HG03196 (cell line): Measurements from ENCODE around the gene PIK3R4.

Source experiments
- ATAC-seq: cut with Tn5 transposase; IDR thresholded peaks from one replicate; pipeline ENCODE4 v1.9.1; 2021; ENCODE audit not compliant: unreplicated experiment

Gene PIK3R4

DNA sequence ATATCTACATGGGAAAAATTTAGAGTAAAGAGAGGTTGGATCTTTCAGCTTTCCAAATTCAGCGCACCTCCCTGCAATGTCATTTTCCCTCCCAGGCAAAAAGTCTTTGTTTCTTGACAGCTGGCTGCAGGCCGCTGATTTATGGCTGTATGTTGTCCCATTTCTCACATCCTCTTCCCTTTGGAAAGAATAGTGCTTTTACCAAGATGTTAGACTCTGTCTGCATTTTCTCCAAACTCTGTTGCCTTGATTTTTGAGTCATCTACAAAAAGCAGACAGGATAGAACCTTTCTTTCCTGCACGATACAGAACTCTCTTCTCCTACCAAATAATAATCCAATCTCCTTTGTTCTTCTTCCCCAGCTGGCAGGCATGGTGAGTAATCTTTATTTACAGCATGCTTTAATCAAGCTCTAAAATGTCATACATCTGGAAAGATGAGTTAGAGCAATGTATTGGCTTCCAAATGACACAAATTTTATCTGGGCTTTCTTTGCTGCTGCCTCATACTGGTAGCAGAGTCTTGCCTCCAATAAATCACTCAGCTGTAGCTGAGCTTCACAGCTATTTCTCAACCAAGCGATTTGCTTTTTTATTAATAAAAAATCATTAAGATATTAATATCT lies 101.9 kb downstream of the PIK3R4 start:
- no peak for ATAC-seq

DNA sequence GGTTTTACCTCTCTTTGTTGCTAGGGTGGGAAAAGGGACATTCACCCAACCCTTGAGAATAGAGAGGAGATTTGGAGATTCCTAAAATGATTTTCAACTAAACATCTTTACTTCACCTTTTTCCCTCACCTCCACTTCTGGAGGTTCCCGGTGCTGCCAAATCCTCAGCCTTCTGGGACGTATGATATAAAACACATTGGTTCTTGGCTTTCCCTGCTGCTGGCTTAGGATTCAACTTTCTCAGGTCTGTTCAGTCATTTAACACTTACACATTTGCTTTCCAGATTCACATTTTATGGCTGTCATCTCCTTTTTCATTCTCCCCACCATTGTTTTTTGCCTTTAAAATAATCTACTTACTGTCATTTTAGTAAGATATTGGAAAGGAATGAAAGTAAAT lies 106.6 kb downstream of the PIK3R4 start:
- no peak for ATAC-seq

DNA sequence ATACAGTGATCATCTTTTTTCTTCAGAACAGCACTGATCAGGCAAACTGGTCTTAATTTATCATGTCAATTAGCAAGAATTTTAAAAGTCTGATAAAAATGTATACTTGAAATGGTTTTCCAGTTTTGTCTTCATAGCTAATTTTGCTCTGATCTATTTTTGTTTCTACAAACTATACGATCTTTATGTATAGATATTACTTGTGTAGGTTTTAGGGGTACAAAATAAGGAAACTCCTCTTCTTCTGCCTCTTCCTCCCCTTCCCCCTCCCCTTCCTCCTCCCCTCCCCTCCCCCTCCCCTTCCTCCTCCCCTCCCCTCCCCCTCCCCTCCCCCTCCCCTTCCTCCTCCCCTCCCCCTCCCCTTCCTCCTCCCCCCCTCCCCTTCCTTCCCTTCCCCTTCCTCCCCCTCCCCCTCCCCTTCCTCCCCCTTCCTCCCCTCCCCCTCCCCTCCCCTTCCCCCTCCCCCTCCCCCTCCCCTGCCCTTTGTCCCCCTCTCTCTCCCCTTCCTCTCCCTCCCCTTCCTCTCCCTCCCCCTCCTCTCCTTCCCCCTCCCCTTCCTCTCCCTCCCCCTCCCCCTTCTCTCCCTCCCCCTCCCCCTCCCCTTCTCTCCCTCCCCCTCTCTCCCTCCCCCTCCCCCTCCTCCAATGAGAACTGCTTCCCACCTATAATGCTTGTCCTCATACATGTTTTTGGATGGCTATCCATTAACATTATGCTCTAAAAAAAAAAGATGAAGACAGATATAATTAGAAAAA lies 110.0 kb downstream of the PIK3R4 start:
- no peak for ATAC-seq

DNA sequence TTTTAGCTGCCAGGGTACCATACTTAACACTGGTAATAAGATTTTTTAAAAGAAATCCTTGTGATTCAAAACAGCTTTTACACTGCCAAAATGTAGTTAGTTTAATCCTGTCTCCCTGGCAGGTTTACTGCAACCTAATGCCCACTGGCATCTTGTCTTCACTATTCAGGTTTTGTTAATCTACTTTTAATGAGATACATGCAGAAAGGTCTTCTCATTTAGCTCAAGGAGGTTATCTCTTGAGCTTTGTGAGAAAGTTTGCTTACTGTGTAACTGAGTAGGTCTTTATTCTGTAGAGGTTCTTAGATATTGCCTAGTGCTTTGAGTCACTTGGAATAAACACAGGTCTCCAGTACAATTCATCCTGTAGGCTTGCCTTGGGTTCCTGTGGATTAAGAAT lies 110.7 kb downstream of the PIK3R4 start:
- ATAC-seq: no peak

DNA sequence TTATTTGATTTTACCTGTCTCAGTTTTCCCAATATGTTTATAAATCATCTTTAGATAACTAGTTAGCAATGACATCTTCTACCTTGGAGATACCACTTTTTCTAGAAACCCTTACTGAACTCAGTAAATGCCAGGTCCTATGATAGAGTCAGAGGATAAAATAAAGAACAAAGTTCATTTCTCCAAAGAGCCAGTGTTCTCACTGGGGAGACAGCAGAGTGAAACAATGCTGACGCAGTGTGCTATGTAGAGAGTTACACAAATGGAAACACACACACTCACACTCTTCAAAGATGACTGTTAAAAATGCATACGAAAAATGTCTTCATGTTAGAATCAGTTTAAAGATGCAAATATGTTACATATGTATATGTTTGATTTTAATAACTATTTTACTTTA lies 111.3 kb downstream of the PIK3R4 start:
- ATAC-seq: no peak
